NB4 (cell line): ENCODE measurements around the gene CERKL.

Experiments used
- POLR2A ChIP-seq: IDR thresholded peaks from 2 replicates; pipeline ENCODE4 v1.6.1; 2011; ENCODE audit warnings: mild to moderate bottlenecking; ENCODE audit not compliant: insufficient read length; ENCODE audit errors: extremely low read depth
- TF ChIP-seq, protein P1 (sequence below): IDR thresholded peaks from one replicate; pipeline ENCODE4 v1.5.1; 2012; ENCODE audit warnings: low read depth, low read length

DNA sequence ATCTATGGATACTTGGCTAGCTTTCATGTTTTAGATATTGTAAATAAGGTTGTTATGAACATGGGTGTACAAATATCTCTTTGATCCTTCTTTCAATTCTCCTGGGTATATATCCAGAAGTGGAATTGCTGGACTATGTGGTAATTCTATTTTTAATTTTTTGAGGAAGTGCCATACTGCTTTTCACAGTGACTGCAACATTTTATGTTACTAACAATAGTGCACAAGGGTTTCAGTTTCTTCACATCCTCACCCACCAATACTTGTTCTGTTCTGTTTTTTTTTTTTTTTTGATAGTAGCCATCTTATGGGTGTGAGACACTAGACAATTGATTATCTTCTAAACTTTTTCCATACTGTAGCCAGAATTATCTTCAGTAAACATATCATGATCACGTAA lies 40.7 kb upstream of the CERKL start:
- TF ChIP-seq, protein P1, sequence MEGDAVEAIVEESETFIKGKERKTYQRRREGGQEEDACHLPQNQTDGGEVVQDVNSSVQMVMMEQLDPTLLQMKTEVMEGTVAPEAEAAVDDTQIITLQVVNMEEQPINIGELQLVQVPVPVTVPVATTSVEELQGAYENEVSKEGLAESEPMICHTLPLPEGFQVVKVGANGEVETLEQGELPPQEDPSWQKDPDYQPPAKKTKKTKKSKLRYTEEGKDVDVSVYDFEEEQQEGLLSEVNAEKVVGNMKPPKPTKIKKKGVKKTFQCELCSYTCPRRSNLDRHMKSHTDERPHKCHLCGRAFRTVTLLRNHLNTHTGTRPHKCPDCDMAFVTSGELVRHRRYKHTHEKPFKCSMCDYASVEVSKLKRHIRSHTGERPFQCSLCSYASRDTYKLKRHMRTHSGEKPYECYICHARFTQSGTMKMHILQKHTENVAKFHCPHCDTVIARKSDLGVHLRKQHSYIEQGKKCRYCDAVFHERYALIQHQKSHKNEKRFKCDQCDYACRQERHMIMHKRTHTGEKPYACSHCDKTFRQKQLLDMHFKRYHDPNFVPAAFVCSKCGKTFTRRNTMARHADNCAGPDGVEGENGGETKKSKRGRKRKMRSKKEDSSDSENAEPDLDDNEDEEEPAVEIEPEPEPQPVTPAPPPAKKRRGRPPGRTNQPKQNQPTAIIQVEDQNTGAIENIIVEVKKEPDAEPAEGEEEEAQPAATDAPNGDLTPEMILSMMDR, result no peak
- no peak for TF ChIP-seq POLR2A
